ENCODE results near the gene MAN1A2.

Gene MAN1A2

GRCh38 chr1:117362986-117363385 is 4.3 kb upstream of the MAN1A2 start:
- DNase-seq, result no peak

GRCh38 chr1:117363571-117364048 is 3.6 kb upstream of the MAN1A2 start:
- DNase-seq, result no peak

- DNase-seq, result no peak
These were observed 3.0 kb upstream of the MAN1A2 start for GRCh38 chr1:117364240-117364639.

- DNase-seq, result no peak
These were observed 1.7 kb upstream of the MAN1A2 start for GRCh38 chr1:117365350-117366176.

GRCh38 chr1:117366177-117367045 is 838 bp upstream of the MAN1A2 start:
- peak; percentile 65 for DNase-seq

GRCh38 chr1:117368116-117369108 is 1.2 kb downstream of the MAN1A2 start:
- no peak for DNase-seq

GRCh38 chr1:117370071-117370470 is 2.8 kb downstream of the MAN1A2 start:
- no peak for DNase-seq

GRCh38 chr1:117370509-117370908 is 3.3 kb downstream of the MAN1A2 start:
- DNase-seq, result no peak

GRCh38 chr1:117371441-117372151 is 4.3 kb downstream of the MAN1A2 start:
- DNase-seq, result no peak

- no peak for DNase-seq
These were observed 5.7 kb downstream of the MAN1A2 start for GRCh38 chr1:117372863-117373412.

GRCh38 chr1:117373932-117374331 is 6.7 kb downstream of the MAN1A2 start:
- no peak for DNase-seq

GRCh38 chr1:117375327-117375726 is 8.1 kb downstream of the MAN1A2 start:
- no peak for DNase-seq

- no peak for DNase-seq
These were observed 19.9 kb downstream of the MAN1A2 start for GRCh38 chr1:117387060-117387633.

- no peak for DNase-seq
These were observed 21.1 kb downstream of the MAN1A2 start for GRCh38 chr1:117388328-117388727.

GRCh38 chr1:117389284-117389683 is 22.0 kb downstream of the MAN1A2 start:
- no peak for DNase-seq

GRCh38 chr1:117389779-117390178 is 22.5 kb downstream of the MAN1A2 start:
- no peak for DNase-seq

GRCh38 chr1:117392771-117393170 is 25.5 kb downstream of the MAN1A2 start:
- DNase-seq, result no peak

GRCh38 chr1:117396074-117396473 is 28.8 kb downstream of the MAN1A2 start:
- no peak for DNase-seq

GRCh38 chr1:117396636-117397035 is 29.4 kb downstream of the MAN1A2 start:
- DNase-seq, result no peak

- DNase-seq, result no peak
These were observed 31.7 kb downstream of the MAN1A2 start for GRCh38 chr1:117398957-117399356.

- no peak for DNase-seq
These were observed 34.5 kb downstream of the MAN1A2 start for GRCh38 chr1:117401761-117402160.

Measured in NCI-H2029 (cell line).